HG03045 (cell line): Measurements from ENCODE around the gene CST5.
"Not testable (repeated sequence)": the region's sequence is repeated elsewhere in the genome, so short reads cannot be mapped to it uniquely, and the experiment has no call there.

Experiments
- ATAC-seq: cut with Tn5 transposase; IDR thresholded peaks from one replicate; pipeline ENCODE4 v1.9.1; 2021; ENCODE audit warnings: mild to moderate bottlenecking, moderate library complexity; ENCODE audit not compliant: unreplicated experiment

Gene CST5

GRCh38 chr20:23879328-23879798 is at the start of gene CST5:
CST5 (minus strand) TSS chr20:23879748; CDS start chr20:23879676, 72 bp downstream.
- ATAC-seq: no peak

- no peak for ATAC-seq
Measured at GRCh38 chr20:23928788-23929187, 49.2 kb upstream of the CST5 start.

- no peak for ATAC-seq
Measured at GRCh38 chr20:23928353-23928752, 48.8 kb upstream of the CST5 start.

GRCh38 chr20:23926944-23927872 is 47.7 kb upstream of the CST5 start:
- no peak for ATAC-seq

- no peak for ATAC-seq
Measured at GRCh38 chr20:23926526-23926880, 47.0 kb upstream of the CST5 start.

- no peak for ATAC-seq
Measured at GRCh38 chr20:23925789-23926525, 46.4 kb upstream of the CST5 start.

- no peak for ATAC-seq
Measured at GRCh38 chr20:23924751-23925150, 45.2 kb upstream of the CST5 start.

- no peak for ATAC-seq
Measured at GRCh38 chr20:23923891-23924435, 44.4 kb upstream of the CST5 start.

GRCh38 chr20:23923311-23923710 is 43.8 kb upstream of the CST5 start:
- no peak for ATAC-seq

GRCh38 chr20:23920408-23921325 is 41.1 kb upstream of the CST5 start:
- no peak for ATAC-seq

- ATAC-seq: no peak
Measured at GRCh38 chr20:23918896-23919295, 39.3 kb upstream of the CST5 start.

GRCh38 chr20:23918101-23918862 is 38.7 kb upstream of the CST5 start:
- no peak for ATAC-seq

- ATAC-seq: no peak
Measured at GRCh38 chr20:23917024-23917725, 37.6 kb upstream of the CST5 start.

- ATAC-seq: no peak
Measured at GRCh38 chr20:23915844-23916243, 36.3 kb upstream of the CST5 start.

GRCh38 chr20:23914469-23914868 is 34.9 kb upstream of the CST5 start:
- ATAC-seq: not testable (repeated sequence)

GRCh38 chr20:23910210-23910609 is 30.7 kb upstream of the CST5 start:
- no peak for ATAC-seq

- ATAC-seq: no peak
Measured at GRCh38 chr20:23909390-23909789, 29.8 kb upstream of the CST5 start.

GRCh38 chr20:23907579-23907978 is 28.0 kb upstream of the CST5 start:
- ATAC-seq: no peak

- not testable (repeated sequence) for ATAC-seq
Measured at GRCh38 chr20:23902396-23902795, 22.8 kb upstream of the CST5 start.
